ENCODE measurements around the gene HDX. TPM values are rescaled to one million over a fixed set of nuclear protein-coding genes. Genes with fewer than 3 reads are reported as not detected.

Gene HDX
- total RNA-seq, 4 donors from 2014 or later: 0.59 to 1.9 (median 1.1) TPM; not detected in 1

DNA sequence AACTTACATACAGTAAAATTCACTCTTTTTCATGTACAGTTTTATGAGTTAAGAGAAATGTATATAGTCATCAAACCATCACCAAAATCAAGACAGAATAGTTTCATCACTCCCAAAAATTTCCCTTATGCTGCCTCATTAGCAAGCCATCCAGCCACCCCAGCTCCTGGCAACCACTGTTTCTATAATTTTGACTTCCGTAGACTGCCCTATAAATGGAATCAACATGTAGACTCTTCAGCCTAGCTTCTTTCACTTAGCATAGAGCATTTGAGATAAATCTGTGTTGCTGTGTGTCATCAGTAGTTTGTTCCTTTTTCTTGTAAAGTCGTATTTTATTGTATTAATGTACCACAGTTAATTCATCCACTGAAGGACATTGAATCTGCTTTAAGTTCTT lies 23.2 kb downstream of the HDX start:
- in situ Hi-C loops (cut with MboI; ENCODE audit: low sequenced_read_pairs in 4 of 4): no loop called here

DNA sequence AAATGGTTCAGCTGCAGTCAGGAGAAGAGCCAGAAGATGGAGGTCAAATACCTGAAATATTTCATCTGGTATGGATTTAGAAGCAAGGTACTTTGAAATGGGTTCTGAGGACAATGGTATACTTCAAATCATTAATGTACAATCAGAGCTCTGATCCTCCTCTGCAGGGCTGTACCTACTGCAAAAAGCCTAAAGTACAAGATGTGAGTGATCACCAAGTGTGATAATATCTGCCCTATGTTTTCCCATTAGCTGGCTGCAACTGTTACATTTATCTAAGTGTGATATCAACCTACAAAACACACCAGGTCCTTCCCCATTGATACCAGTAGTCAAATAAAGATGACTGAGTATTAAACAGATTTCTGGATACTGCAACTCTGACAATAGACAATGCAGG lies 25.1 kb downstream of the HDX start:
- in situ Hi-C loops (cut with MboI; ENCODE audit: low sequenced_read_pairs in 4 of 4) (no loop called here), intact Hi-C loops (cut with DNase I; ENCODE audit: low total_unique reads) (no loop called here)
- DNase-seq (no peak), ATAC-seq (no peak)
- no peak overlapping the region for H3K27ac ChIP-seq
- H3K4me1 ChIP-seq: no peaks in the 10 kb centered on the region
- H3K36me3 ChIP-seq: no peaks in the 10 kb centered on the region
- H3K9me3 ChIP-seq: no peaks in the 10 kb centered on the region
- H3K27me3 ChIP-seq: no peaks in the 10 kb centered on the region
- no peak overlapping the region for H3K4me3 ChIP-seq
- TF ChIP-seq, protein P1, sequence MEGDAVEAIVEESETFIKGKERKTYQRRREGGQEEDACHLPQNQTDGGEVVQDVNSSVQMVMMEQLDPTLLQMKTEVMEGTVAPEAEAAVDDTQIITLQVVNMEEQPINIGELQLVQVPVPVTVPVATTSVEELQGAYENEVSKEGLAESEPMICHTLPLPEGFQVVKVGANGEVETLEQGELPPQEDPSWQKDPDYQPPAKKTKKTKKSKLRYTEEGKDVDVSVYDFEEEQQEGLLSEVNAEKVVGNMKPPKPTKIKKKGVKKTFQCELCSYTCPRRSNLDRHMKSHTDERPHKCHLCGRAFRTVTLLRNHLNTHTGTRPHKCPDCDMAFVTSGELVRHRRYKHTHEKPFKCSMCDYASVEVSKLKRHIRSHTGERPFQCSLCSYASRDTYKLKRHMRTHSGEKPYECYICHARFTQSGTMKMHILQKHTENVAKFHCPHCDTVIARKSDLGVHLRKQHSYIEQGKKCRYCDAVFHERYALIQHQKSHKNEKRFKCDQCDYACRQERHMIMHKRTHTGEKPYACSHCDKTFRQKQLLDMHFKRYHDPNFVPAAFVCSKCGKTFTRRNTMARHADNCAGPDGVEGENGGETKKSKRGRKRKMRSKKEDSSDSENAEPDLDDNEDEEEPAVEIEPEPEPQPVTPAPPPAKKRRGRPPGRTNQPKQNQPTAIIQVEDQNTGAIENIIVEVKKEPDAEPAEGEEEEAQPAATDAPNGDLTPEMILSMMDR (IDR thresholded peaks at IDR 0.05 in 4 of 5, conservative IDR thresholded peaks at IDR 0.05 in 1 of 5): no peak
- no peak for TF ChIP-seq POLR2A (IDR thresholded peaks at IDR 0.05)

More for the DNA sequence above, 23.2 kb downstream of the HDX start:
- intact Hi-C loops (cut with DNase I; ENCODE audit: low total_unique reads): no loop called here
- no peaks in the 10 kb centered on the region for H3K4me1 ChIP-seq
- no peak for TF ChIP-seq POLR2A (IDR thresholded peaks at IDR 0.05)
- TF ChIP-seq, protein P1 (IDR thresholded peaks at IDR 0.05 in 4 of 5, conservative IDR thresholded peaks at IDR 0.05 in 1 of 5): no peak
- H3K27ac ChIP-seq: no peak overlapping the region
- no peaks in the 10 kb centered on the region for H3K27me3 ChIP-seq
- no peaks in the 10 kb centered on the region for H3K36me3 ChIP-seq
- no peaks in the 10 kb centered on the region for H3K9me3 ChIP-seq
- no peak overlapping the region for H3K4me3 ChIP-seq
- ATAC-seq (no peak), DNase-seq (no peak)

DNA sequence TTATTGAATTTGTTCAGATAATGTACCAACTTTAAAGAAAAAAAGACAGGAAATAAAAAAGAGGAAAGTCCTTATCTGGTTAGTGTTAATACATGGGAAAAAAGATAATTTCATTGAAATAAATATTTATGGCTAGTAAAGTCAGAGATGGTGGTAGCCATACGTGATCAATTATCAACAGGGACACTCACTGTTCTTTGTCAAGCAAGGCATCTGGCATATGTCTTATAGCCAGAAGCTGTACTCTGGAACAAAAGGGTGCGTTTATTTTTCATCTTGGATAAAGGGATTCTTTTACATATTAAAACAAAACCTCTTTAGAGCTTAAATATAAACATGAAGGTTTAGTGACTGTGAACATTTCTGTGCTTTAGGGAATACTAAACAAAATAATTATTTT lies 26.7 kb downstream of the HDX start:
- in situ Hi-C loops (cut with MboI; ENCODE audit: low sequenced_read_pairs in 4 of 4): no loop called here

DNA sequence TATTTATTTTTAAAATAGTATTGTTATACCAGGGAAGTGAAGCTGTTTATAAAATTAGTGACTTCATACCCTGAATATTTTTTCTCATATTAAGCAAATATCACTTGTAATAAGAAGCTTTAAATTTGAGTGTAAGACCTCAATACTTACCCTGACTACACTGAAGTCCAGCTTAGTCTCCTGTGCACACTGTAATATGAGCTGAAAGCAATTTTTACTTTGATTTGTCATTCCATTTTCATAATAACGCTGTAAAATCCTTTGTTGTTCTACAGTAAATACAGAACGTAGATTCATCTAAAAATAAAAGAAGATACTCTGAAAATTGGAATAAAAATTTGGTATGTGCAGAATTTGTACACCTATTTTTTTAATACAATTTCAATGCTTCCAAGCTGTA lies 27.2 kb downstream of the HDX start:
- no peak for TF ChIP-seq POLR2A (IDR thresholded peaks at IDR 0.05)
- TF ChIP-seq, protein P1 (IDR thresholded peaks at IDR 0.05 in 4 of 5, conservative IDR thresholded peaks at IDR 0.05 in 1 of 5): no peak
- Histone ChIP-seq H3K4me3 (no peak overlapping the region), H3K27ac (no peak overlapping the region), H3K36me3 (no peaks in the 10 kb centered on the region), H3K27me3 (no peaks in the 10 kb centered on the region), H3K4me1 (no peaks in the 10 kb centered on the region), H3K9me3 (no peaks in the 10 kb centered on the region)
- no peak for DNase-seq
- in situ Hi-C loops (cut with MboI; ENCODE audit: low sequenced_read_pairs in 4 of 4) (no loop called here), intact Hi-C loops (cut with DNase I; ENCODE audit: low total_unique reads) (no loop called here)
- no peak for ATAC-seq

More for the DNA sequence above, 26.7 kb downstream of the HDX start:
- TF ChIP-seq, protein P1 (IDR thresholded peaks at IDR 0.05 in 4 of 5, conservative IDR thresholded peaks at IDR 0.05 in 1 of 5): no peak
- TF ChIP-seq POLR2A (IDR thresholded peaks at IDR 0.05): no peak
- no peaks in the 10 kb centered on the region for H3K36me3 ChIP-seq
- H3K27ac ChIP-seq: no peak overlapping the region
- DNase-seq (no peak), ATAC-seq (no peak)
- H3K9me3 ChIP-seq: no peaks in the 10 kb centered on the region
- H3K4me3 ChIP-seq: no peak overlapping the region
- no peaks in the 10 kb centered on the region for H3K4me1 ChIP-seq
- intact Hi-C loops (cut with DNase I; ENCODE audit: low total_unique reads): no loop called here
- no peaks in the 10 kb centered on the region for H3K27me3 ChIP-seq

DNA sequence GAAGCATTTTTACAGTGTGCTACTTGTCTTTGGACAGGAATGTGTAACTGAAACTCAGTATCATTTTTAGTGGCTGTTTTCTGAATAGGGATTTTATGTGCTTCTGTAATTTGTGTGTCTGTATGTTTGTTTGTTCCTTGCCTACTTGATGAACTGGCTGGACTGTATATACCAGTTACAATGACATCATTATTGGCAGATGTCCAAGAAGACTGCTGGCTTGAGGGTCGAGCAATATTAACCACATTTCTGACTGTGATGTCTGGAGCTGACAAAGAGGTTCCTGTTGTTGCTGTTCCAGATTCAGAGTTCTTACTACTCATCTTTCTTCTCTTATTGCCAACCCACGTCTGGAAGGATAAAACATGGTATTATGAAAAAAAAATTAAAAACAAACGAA lies 33.0 kb downstream of the HDX start:
- intact Hi-C loops (cut with DNase I; ENCODE audit: low total_unique reads) (no loop called here), in situ Hi-C loops (cut with MboI; ENCODE audit: low sequenced_read_pairs in 4 of 4) (no loop called here)
- H3K27me3 ChIP-seq: no peaks in the 10 kb centered on the region
- no peaks in the 10 kb centered on the region for H3K36me3 ChIP-seq
- TF ChIP-seq POLR2A (IDR thresholded peaks at IDR 0.05): no peak
- TF ChIP-seq, protein P1 (IDR thresholded peaks at IDR 0.05 in 4 of 5, conservative IDR thresholded peaks at IDR 0.05 in 1 of 5): no peak
- ATAC-seq (no peak), DNase-seq (no peak)
- H3K27ac ChIP-seq: no peak overlapping the region
- no peaks in the 10 kb centered on the region for H3K9me3 ChIP-seq
- no peaks in the 10 kb centered on the region for H3K4me1 ChIP-seq
- H3K4me3 ChIP-seq: no peak overlapping the region
